Hepatocyte (in vitro differentiated cells): ENCODE measurements around the gene CEMIP2.

Experiments
- CTCF ChIP-seq: fragments of 200-600 bp; sonication (generic); IDR thresholded peaks from 2 replicates; pipeline ENCODE4 v1.5.1; 2016; ENCODE audit warnings: antibody characterized with exemption, mild to moderate bottlenecking; ENCODE audit not compliant: poor library complexity
- EZH2phosphoT487 ChIP-seq: fragments of 200-600 bp; sonication (generic); IDR thresholded peaks from one replicate; pipeline ENCODE4 v1.6.1; 2018; ENCODE audit warnings: antibody characterized with exemption, mild to moderate bottlenecking, low read depth, moderate library complexity; ENCODE audit not compliant: unreplicated experiment, severe bottlenecking

GRCh38 chr9:71693607-71694006 is 74.7 kb downstream of the CEMIP2 start:
- no peak for TF ChIP-seq CTCF
- TF ChIP-seq EZH2phosphoT487: no peak
